AG10803 (cell line): ENCODE results near the gene EFCAB6.
A peak's percentile ranks its signal among the peaks of the same experiment; 100 is the strongest.

Source experiments
- DNase-seq: peaks from one replicate; pipeline ENCODE4 v3.0.0; 2010; ENCODE audit warnings: low read depth
- H3K4me3 ChIP-seq: 2 replicates; pipeline ENCODE4 v1.5.1; 2011; ENCODE audit warnings: mild to moderate bottlenecking, low read length, control low read depth
- TF ChIP-seq, protein P1 (sequence below): conservative IDR thresholded peaks from 2 replicates; pipeline ENCODE4 v1.5.1; 2011; ENCODE audit warnings: mild to moderate bottlenecking, low read length, control low read depth, inconsistent platforms

EFCAB6 gene

DNA sequence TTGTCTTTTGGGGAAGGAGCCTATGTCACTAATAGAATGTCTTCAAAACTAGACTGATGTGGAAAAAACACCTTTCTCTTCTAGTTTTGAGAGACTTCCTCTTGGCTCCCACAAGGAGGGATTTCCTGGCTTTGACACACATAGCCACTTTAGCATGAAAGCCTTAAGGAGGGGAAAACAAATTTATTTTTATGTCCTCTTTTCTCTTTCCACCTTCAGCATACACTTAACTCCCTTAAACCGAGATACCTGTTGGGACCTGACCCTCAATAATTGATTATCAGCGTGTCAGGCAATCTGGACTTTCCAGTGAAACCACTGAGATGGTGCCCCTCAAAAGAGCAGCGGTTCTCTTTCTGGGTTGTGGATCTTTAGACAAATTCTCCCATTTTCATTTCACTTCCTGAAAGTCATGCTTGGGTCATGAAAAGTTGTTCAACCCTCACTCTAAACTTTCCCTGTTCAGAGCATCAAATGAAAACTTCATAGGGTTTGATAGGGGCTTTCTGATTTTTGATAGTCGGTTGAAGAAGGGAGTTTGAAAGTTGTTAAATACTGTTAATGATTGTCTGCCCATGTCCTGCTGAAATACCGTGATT lies 9.1 kb downstream of the EFCAB6 start:
- H3K4me3 ChIP-seq = no peak overlapping the region
- TF ChIP-seq, protein P1, sequence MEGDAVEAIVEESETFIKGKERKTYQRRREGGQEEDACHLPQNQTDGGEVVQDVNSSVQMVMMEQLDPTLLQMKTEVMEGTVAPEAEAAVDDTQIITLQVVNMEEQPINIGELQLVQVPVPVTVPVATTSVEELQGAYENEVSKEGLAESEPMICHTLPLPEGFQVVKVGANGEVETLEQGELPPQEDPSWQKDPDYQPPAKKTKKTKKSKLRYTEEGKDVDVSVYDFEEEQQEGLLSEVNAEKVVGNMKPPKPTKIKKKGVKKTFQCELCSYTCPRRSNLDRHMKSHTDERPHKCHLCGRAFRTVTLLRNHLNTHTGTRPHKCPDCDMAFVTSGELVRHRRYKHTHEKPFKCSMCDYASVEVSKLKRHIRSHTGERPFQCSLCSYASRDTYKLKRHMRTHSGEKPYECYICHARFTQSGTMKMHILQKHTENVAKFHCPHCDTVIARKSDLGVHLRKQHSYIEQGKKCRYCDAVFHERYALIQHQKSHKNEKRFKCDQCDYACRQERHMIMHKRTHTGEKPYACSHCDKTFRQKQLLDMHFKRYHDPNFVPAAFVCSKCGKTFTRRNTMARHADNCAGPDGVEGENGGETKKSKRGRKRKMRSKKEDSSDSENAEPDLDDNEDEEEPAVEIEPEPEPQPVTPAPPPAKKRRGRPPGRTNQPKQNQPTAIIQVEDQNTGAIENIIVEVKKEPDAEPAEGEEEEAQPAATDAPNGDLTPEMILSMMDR = no peak
- no peak for DNase-seq

DNA sequence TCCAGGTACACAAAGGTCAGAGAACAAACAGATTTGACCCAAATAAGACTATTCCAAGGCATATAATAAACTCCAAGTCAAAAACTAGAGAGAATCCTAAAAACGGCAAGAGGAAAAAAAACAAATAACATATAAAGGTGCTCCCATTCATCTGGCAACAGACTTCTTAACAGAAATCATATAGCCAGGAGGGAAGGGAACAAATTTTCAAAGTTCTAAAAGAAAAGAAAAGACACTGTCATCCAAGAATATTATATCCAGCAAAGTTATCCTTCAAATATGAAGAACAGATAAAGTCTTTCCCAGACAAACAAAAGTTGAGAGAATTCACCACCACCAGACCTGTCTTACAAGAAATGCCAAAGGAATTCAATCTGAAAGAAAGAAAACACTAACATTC lies 11.1 kb downstream of the EFCAB6 start:
- DNase-seq = no peak
- H3K4me3 ChIP-seq = no peak overlapping the region
- TF ChIP-seq, protein P1 = no peak

DNA sequence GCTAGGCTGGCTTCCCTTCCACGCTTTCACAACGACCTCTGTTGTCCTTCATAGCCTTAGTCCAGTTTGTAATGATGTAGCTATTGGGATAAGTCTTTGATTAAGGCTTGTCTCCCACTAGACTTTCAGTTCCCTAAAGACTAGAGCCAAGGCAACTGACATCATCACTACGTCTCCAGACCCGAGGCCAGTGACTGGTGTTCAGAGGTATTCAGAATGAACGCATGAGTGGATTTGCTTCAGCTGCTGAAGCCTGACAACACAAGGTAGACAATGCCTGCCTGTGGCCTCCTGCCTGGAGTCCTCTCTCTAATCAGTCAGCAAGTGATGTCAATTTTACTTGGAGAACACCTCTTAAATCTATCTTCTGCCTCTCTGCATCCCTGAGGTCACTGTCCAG lies 13.6 kb downstream of the EFCAB6 start:
- H3K4me3 ChIP-seq = no peak overlapping the region
- TF ChIP-seq, protein P1 = no peak
- no peak for DNase-seq

DNA sequence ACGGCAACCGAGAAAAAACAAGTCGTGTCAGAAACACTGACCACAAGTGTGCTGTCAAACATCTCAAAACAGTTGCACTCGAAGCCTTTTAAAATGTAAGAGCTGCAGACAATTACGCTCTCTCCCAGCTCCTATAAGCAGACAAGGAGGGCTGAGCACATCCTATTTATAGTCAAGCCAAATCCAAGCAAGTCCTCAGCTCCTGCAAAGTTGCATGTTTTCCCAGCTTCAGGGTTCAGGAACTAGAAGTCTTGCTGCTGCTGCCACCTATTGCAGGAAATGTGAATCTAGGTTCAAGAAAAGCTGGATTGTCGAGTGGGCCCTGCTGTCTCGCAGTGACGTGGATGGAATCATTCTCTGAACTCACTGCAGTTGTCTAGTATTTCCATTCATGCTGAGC lies 15.5 kb downstream of the EFCAB6 start:
- DNase-seq = peak; percentile 70
- TF ChIP-seq, protein P1 = peak; percentile 71
- H3K4me3 ChIP-seq = no peak overlapping the region

DNA sequence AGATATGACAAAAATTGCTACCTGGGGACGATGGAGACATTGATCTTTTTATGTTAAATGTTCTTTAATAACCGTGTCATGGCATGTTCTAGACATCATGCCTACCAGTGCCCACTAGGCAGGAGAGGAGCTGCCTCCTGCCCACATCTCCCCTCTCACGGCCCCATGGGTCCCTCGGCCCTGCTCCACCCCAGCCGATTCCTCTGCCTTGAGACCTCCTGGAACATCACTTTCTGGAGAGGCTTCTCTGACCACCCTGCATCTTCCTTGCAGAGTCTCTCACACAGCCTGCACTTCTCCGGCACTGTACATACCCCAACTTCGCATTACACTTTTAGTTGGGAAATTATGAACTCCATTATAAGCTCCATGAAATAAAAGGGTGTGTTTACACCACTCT lies 16.8 kb downstream of the EFCAB6 start:
- TF ChIP-seq, protein P1 = no peak
- DNase-seq = no peak

DNA sequence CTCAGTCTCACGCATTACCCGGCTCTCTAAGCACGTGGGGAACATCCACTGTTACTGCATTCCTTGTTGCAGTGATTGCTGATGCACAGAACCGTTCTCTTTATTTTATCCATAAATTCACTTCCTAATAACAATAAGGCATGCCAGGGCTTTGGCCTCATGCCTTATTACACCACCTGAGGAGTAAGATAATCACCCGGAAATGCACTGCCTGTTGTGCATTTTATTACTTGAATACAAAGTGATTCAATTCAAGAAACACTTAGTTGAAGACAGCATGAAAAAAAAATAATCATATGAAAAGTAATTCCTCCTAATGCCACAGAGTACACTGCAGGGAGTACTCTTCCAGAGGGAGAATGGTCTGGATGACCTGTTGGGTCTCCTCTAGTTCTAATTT lies 19.2 kb downstream of the EFCAB6 start:
- no peak overlapping the region for H3K4me3 ChIP-seq
- TF ChIP-seq, protein P1 = no peak
- DNase-seq = no peak

More for the DNA sequence above, 16.8 kb downstream of the EFCAB6 start:
- no peak overlapping the region for H3K4me3 ChIP-seq

DNA sequence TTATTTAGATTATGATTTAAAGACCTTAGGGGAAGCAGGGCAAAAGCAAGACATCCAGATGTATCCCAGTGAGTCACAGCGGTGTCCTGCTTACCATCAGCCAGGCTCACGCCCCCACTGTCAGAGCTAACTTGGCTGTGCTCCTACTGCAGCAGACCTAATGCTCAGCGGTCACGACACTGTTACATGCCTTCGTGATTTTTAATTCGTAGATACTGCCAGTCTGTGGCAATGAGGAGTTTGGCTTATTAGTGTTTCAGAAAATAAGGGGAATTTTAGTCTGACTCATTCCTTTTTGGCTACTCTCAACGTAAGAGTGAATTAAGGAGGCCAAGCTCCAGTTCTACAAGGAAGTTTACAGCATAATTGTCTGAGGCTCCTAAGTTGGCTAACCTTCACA lies 22.7 kb downstream of the EFCAB6 start:
- TF ChIP-seq, protein P1 = peak; percentile 13; the same call in 1 of the 2 replicates
- no peak overlapping the region for H3K4me3 ChIP-seq
- peak; percentile 99 for DNase-seq
